ACC112 (cell line): ENCODE measurements around the gene UEVLD.

ENCODE experiments used
- H2AFZ ChIP-seq: fragments of 200-600 bp; sonication (generic); one replicate; pipeline ENCODE4 v1.6.0; 2017; ENCODE audit warnings: antibody characterized with exemption, low read length; ENCODE audit not compliant: unreplicated experiment
- H3K27ac ChIP-seq: fragments of 200-600 bp; sonication (generic); 2 replicates; pipeline ENCODE4 v1.5.1; 2014; ENCODE audit warnings: low read depth, mild to moderate bottlenecking, antibody characterized with exemption, low read length, moderate library complexity
- H3K27me3 ChIP-seq: fragments of 200-600 bp; sonication (generic); 2 replicates; pipeline ENCODE4 v1.6.1; 2014; ENCODE audit warnings: mild to moderate bottlenecking, antibody characterized with exemption, low read length, moderate library complexity, mixed read lengths; ENCODE audit not compliant: insufficient read depth
- H3K36me3 ChIP-seq: fragments of 200-600 bp; sonication (generic); 2 replicates; pipeline ENCODE4 v1.6.1; 2016; ENCODE audit warnings: mild to moderate bottlenecking, antibody characterized with exemption, low read length, moderate library complexity, mixed read lengths; ENCODE audit not compliant: insufficient read depth
- H3K4me1 ChIP-seq: fragments of 200-600 bp; sonication (generic); one replicate; pipeline ENCODE4 v1.6.1; 2016; ENCODE audit warnings: low read length, mixed read lengths; ENCODE audit not compliant: insufficient read depth, unreplicated experiment, control insufficient read depth
- H3K4me3 ChIP-seq: fragments of 200-600 bp; sonication (generic); 2 replicates; pipeline ENCODE4 v1.5.1; 2014; ENCODE audit warnings: mild to moderate bottlenecking, low read depth, low read length
- H3K79me2 ChIP-seq: fragments of 200-600 bp; sonication (generic); one replicate; pipeline ENCODE4 v1.6.0; 2016; ENCODE audit warnings: low read length; ENCODE audit not compliant: control insufficient read depth, unreplicated experiment, insufficient read depth

The UEVLD gene

GRCh38 chr11:18588297-18589252 is at the start of gene UEVLD:
UEVLD (minus strand) TSS chr11:18588734; CDS start chr11:18588654, 80 bp downstream.
- H3K4me3 ChIP-seq = peak within 1 kb of the TSS; percentile 81
- peaks cover 58% of the 10 kb centered on the region for H3K79me2 ChIP-seq
- no peaks in the 10 kb centered on the region for H3K36me3 ChIP-seq
- H3K27ac ChIP-seq = peak within 1 kb of the TSS; percentile 42
- H3K4me1 ChIP-seq = peaks cover 24% of the 10 kb centered on the region
- no peaks in the 10 kb centered on the region for H3K27me3 ChIP-seq
- peak within 1 kb of the TSS; percentile 93 for H2AFZ ChIP-seq

GRCh38 chr11:18634140-18635032 is 45.9 kb upstream of the UEVLD start, which contains the start of gene SPTY2D1:
SPTY2D1 (minus strand) TSS chr11:18634342; CDS start chr11:18634257, 85 bp downstream.
- Histone ChIP-seq H3K36me3 (no peaks in the 10 kb centered on the region), H3K79me2 (peaks cover 38% of the 10 kb centered on the region), H2AFZ (peak within 1 kb of the TSS; percentile 93), H3K4me1 (peaks cover 8% of the 10 kb centered on the region), H3K27ac (peak within 1 kb of the TSS; percentile 87), H3K27me3 (no peaks in the 10 kb centered on the region), H3K4me3 (peak within 1 kb of the TSS; percentile 98)

GRCh38 chr11:18633256-18634139 is 45.0 kb upstream of the UEVLD start:
- H3K27me3 ChIP-seq = no peaks in the 10 kb centered on the region
- H3K36me3 ChIP-seq = no peaks in the 10 kb centered on the region
- peaks cover 47% of the 10 kb centered on the region for H3K79me2 ChIP-seq
- H3K27ac ChIP-seq = peak overlapping the region; percentile 60
- H3K4me3 ChIP-seq = peak overlapping the region; percentile 98
- peak overlapping the region; percentile 89 for H2AFZ ChIP-seq
- H3K4me1 ChIP-seq = peaks cover 8% of the 10 kb centered on the region

GRCh38 chr11:18632841-18633240 is 44.3 kb upstream of the UEVLD start:
- Histone ChIP-seq H3K36me3 (no peaks in the 10 kb centered on the region), H3K4me1 (peaks cover 8% of the 10 kb centered on the region), H3K79me2 (peaks cover 53% of the 10 kb centered on the region), H3K4me3 (peak overlapping the region; percentile 98), H2AFZ (no peak overlapping the region), H3K27me3 (no peaks in the 10 kb centered on the region), H3K27ac (no peak overlapping the region)

GRCh38 chr11:18624161-18624560 is 35.6 kb upstream of the UEVLD start:
- no peak overlapping the region for H3K27ac ChIP-seq
- no peak overlapping the region for H2AFZ ChIP-seq
- no peaks in the 10 kb centered on the region for H3K27me3 ChIP-seq
- peaks cover 84% of the 10 kb centered on the region for H3K79me2 ChIP-seq
- H3K4me3 ChIP-seq = no peak overlapping the region
- no peaks in the 10 kb centered on the region for H3K36me3 ChIP-seq
- peaks cover under 1% of the 10 kb centered on the region for H3K4me1 ChIP-seq

GRCh38 chr11:18623707-18624106 is 35.2 kb upstream of the UEVLD start:
- peaks cover 84% of the 10 kb centered on the region for H3K79me2 ChIP-seq
- H3K27ac ChIP-seq = no peak overlapping the region
- no peaks in the 10 kb centered on the region for H3K36me3 ChIP-seq
- H3K4me3 ChIP-seq = no peak overlapping the region
- no peaks in the 10 kb centered on the region for H3K27me3 ChIP-seq
- H3K4me1 ChIP-seq = peaks cover 5% of the 10 kb centered on the region
- no peak overlapping the region for H2AFZ ChIP-seq

- Histone ChIP-seq H3K4me3 (peak overlapping the region; percentile 52), H3K27ac (peak overlapping the region; percentile 28), H3K27me3 (no peaks in the 10 kb centered on the region), H3K36me3 (peaks cover 13% of the 10 kb centered on the region; the same call in 1 of the 2 replicates), H2AFZ (no peak overlapping the region), H3K79me2 (peaks cover 68% of the 10 kb centered on the region), H3K4me1 (peaks cover 26% of the 10 kb centered on the region)
Measured at GRCh38 chr11:18618342-18619025, 29.9 kb upstream of the UEVLD start.

GRCh38 chr11:18617688-18618341 is 29.3 kb upstream of the UEVLD start:
- H2AFZ ChIP-seq = no peak overlapping the region
- peak overlapping the region; percentile 52; the same call in 1 of the 2 replicates for H3K4me3 ChIP-seq
- H3K27ac ChIP-seq = peak overlapping the region; percentile 28
- H3K36me3 ChIP-seq = peaks cover 13% of the 10 kb centered on the region; the same call in 1 of the 2 replicates
- peaks cover 26% of the 10 kb centered on the region for H3K4me1 ChIP-seq
- H3K27me3 ChIP-seq = no peaks in the 10 kb centered on the region
- peaks cover 61% of the 10 kb centered on the region for H3K79me2 ChIP-seq
